NCI-H1417 treated with DMSO at 0.1 percent for 48 hours (cell line): Measurements from ENCODE around the gene ABCC1.

Experiments
- DNase-seq: peaks from one replicate; lab custom pipeline; 2025; lab: John Stamatoyannopoulos, UW

ABCC1 gene

GRCh38 chr16:15993946-15994665 lies 44.7 kb downstream of the ABCC1 start:
- no peak for DNase-seq

- no peak for DNase-seq
Measured at GRCh38 chr16:15996432-15997109, 47.2 kb downstream of the ABCC1 start.

- no peak for DNase-seq
Measured at GRCh38 chr16:16000685-16001084, 51.3 kb downstream of the ABCC1 start.

- no peak for DNase-seq
Measured at GRCh38 chr16:16001596-16002255, 52.3 kb downstream of the ABCC1 start.

GRCh38 chr16:16003719-16004313 lies 54.4 kb downstream of the ABCC1 start:
- DNase-seq, result no peak

DNA sequence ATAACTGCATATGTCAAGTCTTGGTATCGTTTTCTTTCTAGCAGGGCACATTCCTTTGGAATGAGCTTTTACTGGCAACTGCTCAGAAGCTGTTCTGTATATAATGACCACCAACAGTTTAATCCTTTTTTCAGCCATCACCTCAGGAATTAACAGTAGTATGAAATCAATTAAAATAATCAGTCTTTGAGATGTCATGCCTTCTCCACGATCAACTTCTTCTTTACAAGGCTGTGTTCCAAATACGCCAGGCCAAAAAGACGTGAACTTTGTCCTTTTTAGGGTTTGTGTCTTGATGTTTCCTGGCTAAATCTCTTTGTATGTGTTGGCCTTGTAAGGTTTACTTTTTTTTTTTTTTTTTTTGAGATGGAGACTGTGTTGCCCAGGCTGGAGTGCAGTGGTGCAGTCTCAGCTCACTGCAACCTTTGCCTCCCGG lies 54.9 kb downstream of the ABCC1 start:
- no peak for DNase-seq

DNA sequence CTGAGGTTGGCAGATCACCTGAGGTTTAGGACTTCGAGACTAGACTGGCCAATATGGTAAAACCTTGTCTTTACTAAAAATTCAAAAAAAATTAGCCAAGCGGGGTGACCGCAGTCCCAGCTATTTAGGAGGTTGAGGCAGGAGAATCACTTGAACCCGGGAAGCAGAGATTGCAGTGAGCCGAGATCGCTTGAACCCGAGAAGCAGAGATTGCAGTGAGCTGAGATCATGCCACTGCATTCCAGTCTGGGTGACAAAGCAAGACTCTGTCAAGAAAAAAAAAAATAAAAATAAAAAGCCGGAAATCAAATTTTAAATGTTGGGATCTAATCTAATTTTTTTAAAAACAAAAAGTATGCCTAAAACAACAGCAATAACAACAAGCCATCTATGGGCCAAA lies 56.3 kb downstream of the ABCC1 start:
- no peak for DNase-seq

GRCh38 chr16:16006650-16007049 lies 57.2 kb downstream of the ABCC1 start:
- DNase-seq, result no peak

DNA sequence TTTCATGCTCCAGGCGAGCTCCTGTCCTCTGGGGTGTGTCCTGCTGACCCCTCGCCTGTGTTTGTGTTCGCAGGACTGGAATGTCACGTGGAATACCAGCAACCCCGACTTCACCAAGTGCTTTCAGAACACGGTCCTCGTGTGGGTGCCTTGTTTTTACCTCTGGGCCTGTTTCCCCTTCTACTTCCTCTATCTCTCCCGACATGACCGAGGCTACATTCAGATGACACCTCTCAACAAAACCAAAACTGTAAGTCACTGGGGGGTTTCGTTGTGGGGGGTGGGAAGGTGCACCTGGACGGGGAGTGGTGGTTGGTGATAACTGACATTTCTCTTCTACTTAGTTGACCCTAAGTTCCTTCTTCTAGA lies 58.3 kb downstream of the ABCC1 start:
- no peak for DNase-seq

DNA sequence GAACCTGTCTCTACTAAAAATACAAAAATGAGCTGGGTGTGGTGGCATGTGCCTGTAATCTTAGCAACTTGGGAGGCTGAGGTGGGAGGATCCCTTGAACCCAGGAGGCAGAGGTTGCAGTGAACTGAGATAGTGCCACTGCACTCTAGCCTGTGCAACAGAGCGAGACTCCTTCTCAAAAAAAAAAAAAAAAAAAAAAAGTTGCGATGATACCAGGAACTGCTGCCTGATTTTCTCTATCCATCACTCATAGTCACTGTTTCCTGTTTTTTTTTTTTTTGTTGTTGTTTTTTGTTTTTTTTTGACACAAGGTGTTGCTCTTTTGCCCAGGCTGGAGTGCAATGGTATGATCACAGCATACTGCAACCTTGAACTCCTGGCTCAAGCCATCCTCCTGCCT lies 59.2 kb downstream of the ABCC1 start:
- DNase-seq, result no peak

DNA sequence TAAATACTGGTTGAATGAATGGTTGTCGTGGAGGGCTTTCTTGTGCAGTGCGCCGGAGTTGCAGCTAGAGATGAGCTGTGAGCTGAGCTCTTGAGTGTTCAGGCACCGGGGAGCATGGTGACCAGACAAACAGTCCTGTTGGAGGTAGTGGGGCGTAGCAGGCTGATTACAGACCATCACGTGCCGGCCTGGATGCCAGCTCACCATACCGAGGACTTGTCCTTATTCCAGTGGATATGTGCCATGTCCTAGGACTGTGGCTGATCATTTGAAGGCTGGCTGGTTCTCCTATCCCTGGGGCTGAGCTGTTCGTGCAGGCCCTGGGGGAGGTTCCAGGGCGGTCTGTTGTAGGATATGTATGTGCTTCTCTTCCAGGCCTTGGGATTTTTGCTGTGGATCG lies 60.0 kb downstream of the ABCC1 start:
- no peak for DNase-seq

- no peak for DNase-seq
Measured at GRCh38 chr16:16010194-16010593, 60.8 kb downstream of the ABCC1 start.

DNA sequence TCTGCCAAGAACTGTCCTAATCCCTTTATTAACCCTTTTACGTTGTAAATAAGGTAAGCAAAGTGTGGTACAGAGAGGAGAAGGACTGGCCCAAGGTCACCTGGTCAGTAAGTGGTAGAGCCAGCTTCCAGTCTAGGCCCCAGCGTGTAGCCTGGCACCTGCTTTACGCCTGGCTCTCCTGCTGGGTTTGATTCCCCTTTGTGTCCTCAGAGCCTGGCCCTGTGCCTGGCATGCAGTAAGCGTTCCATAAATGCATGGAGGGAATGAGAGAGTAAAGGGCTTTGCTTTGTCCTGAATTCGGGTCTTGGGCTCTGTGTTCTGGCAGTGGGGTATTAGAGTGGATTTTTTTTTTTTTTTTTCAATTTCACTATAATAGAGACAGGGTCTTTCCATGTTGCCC lies 62.7 kb downstream of the ABCC1 start:
- no peak for DNase-seq

- DNase-seq, result no peak
Measured at GRCh38 chr16:16013812-16014211, 64.4 kb downstream of the ABCC1 start.

DNA sequence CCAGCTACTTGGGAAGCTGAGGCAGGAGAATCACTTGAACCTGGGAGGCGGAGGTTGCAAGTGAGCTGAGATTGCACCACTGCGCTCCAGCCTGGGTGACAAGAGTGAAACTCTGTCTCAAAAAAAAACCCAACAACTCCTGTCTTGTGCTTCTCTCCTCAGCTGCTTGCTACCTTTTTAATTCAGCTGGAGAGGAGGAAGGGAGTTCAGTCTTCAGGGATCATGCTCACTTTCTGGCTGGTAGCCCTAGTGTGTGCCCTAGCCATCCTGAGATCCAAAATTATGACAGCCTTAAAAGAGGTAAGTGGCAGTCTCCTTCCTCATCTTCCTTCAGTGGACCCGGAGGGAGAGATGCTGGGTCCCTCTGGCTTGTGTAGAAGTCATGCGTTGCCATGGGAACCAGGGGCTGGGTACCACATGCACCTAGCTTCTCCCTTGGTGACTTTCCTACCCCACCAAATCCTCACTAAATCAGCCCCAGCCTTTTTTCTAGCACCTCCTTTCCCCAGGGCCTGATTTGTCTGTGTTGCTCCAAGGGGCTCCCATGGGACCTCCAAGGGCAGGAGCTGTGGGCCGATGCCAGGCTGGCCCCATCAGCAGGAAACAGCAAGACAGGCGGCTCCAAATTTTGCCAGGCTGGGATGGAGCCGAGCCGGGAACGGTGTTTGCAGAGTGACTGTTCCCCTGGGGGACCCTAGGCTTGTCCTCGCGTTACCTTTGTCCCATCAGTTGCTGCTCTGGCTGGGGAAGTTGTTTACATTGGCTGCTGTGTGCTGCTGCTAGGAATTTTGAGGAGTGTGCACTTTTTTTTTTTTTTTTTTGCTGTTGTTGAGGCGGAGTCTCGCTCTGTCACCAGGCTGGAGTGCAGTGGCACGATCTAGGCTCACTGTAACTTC lies 65.2 kb downstream of the ABCC1 start:
- DNase-seq, result no peak

DNA sequence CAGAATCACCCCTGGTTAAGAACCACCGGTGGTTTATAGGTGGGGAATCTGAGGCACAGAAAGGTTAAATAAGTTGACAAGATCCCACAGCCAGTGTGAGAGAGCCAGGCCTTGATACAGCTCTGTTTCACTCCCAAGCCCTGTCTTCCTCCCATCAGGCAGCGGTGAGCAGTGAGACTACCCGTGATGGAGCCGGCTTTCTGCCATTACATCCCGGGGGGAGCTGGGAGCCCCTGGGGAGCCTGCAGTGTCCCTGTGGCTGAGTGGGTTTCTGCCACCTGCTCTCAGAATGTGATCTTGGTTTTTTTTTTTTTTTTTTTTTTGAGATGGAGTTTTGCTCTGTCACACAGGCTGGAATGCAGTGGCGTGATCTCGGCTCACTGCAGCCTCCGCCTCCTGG lies 66.4 kb downstream of the ABCC1 start:
- DNase-seq, result no peak

- DNase-seq, result no peak
Measured at GRCh38 chr16:16016388-16016964, 67.1 kb downstream of the ABCC1 start.

GRCh38 chr16:16017812-16018211 lies 68.4 kb downstream of the ABCC1 start:
- no peak for DNase-seq

DNA sequence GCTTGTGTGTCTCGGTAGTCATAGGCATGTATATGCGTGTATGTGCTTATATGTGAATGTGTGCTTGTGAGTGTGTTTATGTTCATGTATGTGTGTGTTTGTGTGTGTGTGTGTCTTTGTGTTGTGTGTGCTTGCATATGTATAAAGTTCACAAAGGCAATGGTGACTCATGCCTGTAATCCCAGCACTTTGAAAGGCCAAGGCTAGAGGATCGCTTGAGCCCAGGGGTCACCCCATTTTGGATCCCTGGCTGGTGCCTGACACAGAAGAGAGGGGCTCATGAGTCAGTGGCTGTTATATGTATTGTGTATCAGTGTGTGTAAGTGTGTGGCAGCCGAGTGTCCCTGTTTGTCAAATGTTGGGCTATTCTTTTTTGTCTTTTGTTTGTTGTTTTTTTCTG lies 69.3 kb downstream of the ABCC1 start:
- no peak for DNase-seq

DNA sequence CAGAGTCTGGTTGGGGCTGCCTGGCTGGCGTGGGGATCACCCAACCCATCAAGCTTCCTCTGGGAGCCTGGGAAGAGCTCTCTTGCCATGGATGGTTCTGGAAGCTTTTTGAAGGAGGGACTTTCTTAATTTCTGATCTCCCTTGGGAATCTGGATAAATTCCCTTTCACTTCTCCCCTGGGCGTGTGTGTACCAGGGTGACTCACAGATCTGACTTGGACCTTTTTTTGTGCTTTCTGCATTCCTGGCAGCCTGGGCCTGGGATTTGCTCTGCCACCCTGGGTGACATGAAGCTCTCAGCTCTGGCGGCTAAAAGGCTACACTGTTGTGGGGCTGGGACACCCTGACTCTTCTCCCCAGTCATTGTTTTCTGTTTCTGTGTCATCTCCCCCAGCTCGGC lies 70.1 kb downstream of the ABCC1 start:
- DNase-seq, result no peak

GRCh38 chr16:16020291-16020690 lies 70.9 kb downstream of the ABCC1 start:
- DNase-seq, result no peak

DNA sequence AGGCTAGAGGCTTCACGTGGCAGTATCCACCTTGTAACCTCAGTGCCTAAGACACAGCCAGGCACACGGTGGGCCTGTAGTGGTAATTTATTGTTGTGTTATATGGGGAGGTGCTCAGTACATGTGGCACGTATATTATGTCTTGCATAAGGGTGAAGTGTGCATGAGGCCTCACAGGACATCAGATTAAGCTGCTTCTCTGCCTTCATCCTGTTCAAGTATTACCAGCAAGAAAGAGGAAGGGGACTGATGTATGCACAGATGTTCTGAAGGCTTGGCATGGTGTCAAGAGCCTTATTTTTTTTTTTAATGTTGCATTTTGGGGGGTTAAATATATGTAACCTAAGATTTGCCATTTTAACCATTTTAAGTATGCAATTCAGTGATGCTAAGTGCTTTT lies 71.6 kb downstream of the ABCC1 start:
- DNase-seq, result no peak
